HEK293 (cell line): ENCODE results near the gene NRBF2.

ENCODE experiments used
- CTCF ChIA-PET: fragments of 350-600 bp; formaldehyde crosslinking; extraction: SDS; loops from one replicate; lab custom pipeline; 2021; ENCODE audit warnings: antibody characterized with exemption; lab: Yijun Ruan, JAX
- POLR2A ChIA-PET: fragments of 300-600 bp; formaldehyde crosslinking; extraction: SDS; loops from one replicate; lab custom pipeline; 2020; ENCODE audit warnings: antibody characterized with exemption, inconsistent platforms; lab: Yijun Ruan, JAX
- H3K27ac ChIP-seq: fragments of 200-500 bp; sonication (Bioruptor generic); 2 replicates; pipeline ENCODE4 v1.5.1; 2014; ENCODE audit warnings: low read depth, low read length, control low read depth, inconsistent platforms; ENCODE audit errors: extremely low read depth
- H3K36me3 ChIP-seq, 2 experiments: fragments of 200-500 bp in 1 of 2; sonication (Bioruptor generic) in 1 of 2; 1 replicate in 1 of 2; 2 replicates in 1 of 2; pipeline ENCODE4 v1.5.1; 2014 to 2017; ENCODE audit warnings: inconsistent platforms in 2 of 2, low read length in 2 of 2; ENCODE audit not compliant: control insufficient read depth in 2 of 2, insufficient read depth in 1 of 2
- H3K4me1 ChIP-seq: fragments of 200-500 bp; sonication (Bioruptor generic); 2 replicates; pipeline ENCODE4 v1.5.1; 2014; ENCODE audit warnings: mild to moderate bottlenecking, low read length, inconsistent platforms; ENCODE audit not compliant: control insufficient read depth, insufficient read depth
- H3K4me3 ChIP-seq: 2 replicates; pipeline ENCODE4 v1.5.1; 2011; ENCODE audit warnings: low read depth, mild to moderate bottlenecking, control low read depth, low read length, moderate library complexity
- H3K9me3 ChIP-seq: fragments of 200-500 bp; sonication (Bioruptor generic); 2 replicates; pipeline ENCODE4 v1.5.1; 2014; ENCODE audit warnings: low read depth, low read length, inconsistent platforms; ENCODE audit not compliant: control insufficient read depth, insufficient read depth
- GFI1B ChIP-seq: fragments of 450-650 bp; formaldehyde crosslinking; IDR thresholded peaks from 2 replicates; pipeline ENCODE4 v1.5.1; 2016; ENCODE audit warnings: missing biosample characterization, missing genetic modification characterization
- GLIS1 ChIP-seq: fragments of 450-650 bp; formaldehyde crosslinking; IDR thresholded peaks from 2 replicates; pipeline ENCODE4 v1.5.1; 2016; ENCODE audit warnings: missing biosample characterization, missing genetic modification characterization
- KLF10 ChIP-seq: fragments of 450-650 bp; IDR thresholded peaks from 2 replicates; pipeline ENCODE4 v1.5.1; 2018; ENCODE audit warnings: missing biosample characterization, mild to moderate bottlenecking, missing genetic modification characterization
- RBAK ChIP-seq: fragments of 450-650 bp; formaldehyde crosslinking; IDR thresholded peaks from 2 replicates; pipeline ENCODE4 v1.5.1; 2016; ENCODE audit warnings: missing biosample characterization, missing genetic modification characterization
- SALL2 ChIP-seq: fragments of 450-650 bp; formaldehyde crosslinking; IDR thresholded peaks from 2 replicates; pipeline ENCODE4 v1.5.0; 2017; ENCODE audit warnings: missing biosample characterization, mild to moderate bottlenecking, missing genetic modification characterization, borderline replicate concordance
- SP7 ChIP-seq: fragments of 450-650 bp; formaldehyde crosslinking; IDR thresholded peaks from 2 replicates; pipeline ENCODE4 v1.5.1; 2016; ENCODE audit warnings: missing biosample characterization, missing genetic modification characterization
- ZFHX2 ChIP-seq: fragments of 450-650 bp; formaldehyde crosslinking; conservative IDR thresholded peaks from 2 replicates; pipeline ENCODE4 v1.5.1; 2016; ENCODE audit warnings: missing biosample characterization, missing genetic modification characterization
- ZFP3 ChIP-seq: fragments of 450-650 bp; formaldehyde crosslinking; IDR thresholded peaks from 2 replicates; pipeline ENCODE4 v1.5.1; 2016; ENCODE audit warnings: low read depth, missing biosample characterization, missing genetic modification characterization
- ZNF132 ChIP-seq: fragments of 450-650 bp; formaldehyde crosslinking; IDR thresholded peaks from 2 replicates; pipeline ENCODE4 v1.5.1; 2017; ENCODE audit warnings: missing biosample characterization, missing genetic modification characterization, borderline replicate concordance
- ZNF184 ChIP-seq: fragments of 450-650 bp; IDR thresholded peaks from 2 replicates; pipeline ENCODE4 v1.5.1; 2018; ENCODE audit warnings: missing biosample characterization, mild to moderate bottlenecking, missing genetic modification characterization
- ZNF302 ChIP-seq: fragments of 450-650 bp; formaldehyde crosslinking; IDR thresholded peaks from 2 replicates; pipeline ENCODE4 v1.5.1; 2016; ENCODE audit warnings: missing biosample characterization, missing genetic modification characterization, low read depth
- ZNF37A ChIP-seq: fragments of 450-650 bp; IDR thresholded peaks from 2 replicates; pipeline ENCODE4 v1.5.1; 2018; ENCODE audit warnings: missing biosample characterization, missing genetic modification characterization
- ZNF391 ChIP-seq: fragments of 450-650 bp; formaldehyde crosslinking; IDR thresholded peaks from 2 replicates; pipeline ENCODE4 v1.5.1; 2016; ENCODE audit warnings: low read depth, missing biosample characterization, missing genetic modification characterization, borderline replicate concordance
- ZNF416 ChIP-seq: fragments of 450-650 bp; formaldehyde crosslinking; IDR thresholded peaks from 2 replicates; pipeline ENCODE4 v1.5.1; 2016; ENCODE audit warnings: missing biosample characterization, missing genetic modification characterization
- ZNF426 ChIP-seq: fragments of 450-650 bp; formaldehyde crosslinking; IDR thresholded peaks from 2 replicates; pipeline ENCODE4 v1.5.1; 2017; ENCODE audit warnings: missing biosample characterization, missing genetic modification characterization, mild to moderate bottlenecking, inconsistent platforms, moderate library complexity
- ZNF514 ChIP-seq: fragments of 450-650 bp; formaldehyde crosslinking; IDR thresholded peaks from 2 replicates; pipeline ENCODE4 v1.5.1; 2016; ENCODE audit warnings: missing biosample characterization, missing genetic modification characterization
- ZNF555 ChIP-seq: fragments of 450-650 bp; formaldehyde crosslinking; conservative IDR thresholded peaks from 2 replicates; pipeline ENCODE4 v1.5.1; 2017; ENCODE audit warnings: missing biosample characterization, mild to moderate bottlenecking, missing genetic modification characterization, inconsistent platforms
- ZNF585B ChIP-seq: fragments of 450-650 bp; formaldehyde crosslinking; IDR thresholded peaks from 2 replicates; pipeline ENCODE4 v1.5.1; 2016; ENCODE audit warnings: missing biosample characterization, missing genetic modification characterization
- ZNF610 ChIP-seq: fragments of 450-650 bp; formaldehyde crosslinking; IDR thresholded peaks from 2 replicates; pipeline ENCODE4 v1.5.1; 2016; ENCODE audit warnings: missing biosample characterization, missing genetic modification characterization, borderline replicate concordance
- ZNF658 ChIP-seq: fragments of 450-650 bp; formaldehyde crosslinking; IDR thresholded peaks from 2 replicates; pipeline ENCODE4; 2016; ENCODE audit warnings: missing biosample characterization, missing genetic modification characterization
- ZNF777 ChIP-seq: fragments of 450-650 bp; formaldehyde crosslinking; IDR thresholded peaks from 2 replicates; pipeline ENCODE4 v1.5.1; 2017; ENCODE audit warnings: missing biosample characterization, missing genetic modification characterization, borderline replicate concordance
- ZNF792 ChIP-seq: fragments of 450-650 bp; formaldehyde crosslinking; IDR thresholded peaks from 2 replicates; pipeline ENCODE4 v1.5.1; 2016; ENCODE audit warnings: missing biosample characterization, missing genetic modification characterization
- TF ChIP-seq, protein P1 (sequence below): fragments of 450-650 bp; formaldehyde crosslinking; IDR thresholded peaks from 2 replicates; pipeline ENCODE4 v1.5.1; 2017; ENCODE audit warnings: missing biosample characterization, missing genetic modification characterization
- TF ChIP-seq, protein P2 (sequence below): fragments of 450-650 bp; formaldehyde crosslinking; IDR thresholded peaks from 2 replicates; pipeline ENCODE4 v1.5.1; 2016; ENCODE audit warnings: missing biosample characterization, missing genetic modification characterization
- TF ChIP-seq, protein P3 (sequence below): fragments of 450-650 bp; formaldehyde crosslinking; IDR thresholded peaks from 2 replicates; pipeline ENCODE4 v1.5.1; 2016; ENCODE audit warnings: missing biosample characterization, missing genetic modification characterization
- TF ChIP-seq, protein P4 (sequence below): fragments of 450-650 bp; formaldehyde crosslinking; IDR thresholded peaks from 2 replicates; pipeline ENCODE4 v1.5.1; 2016; ENCODE audit warnings: missing biosample characterization, missing genetic modification characterization

NRBF2 gene

DNA sequence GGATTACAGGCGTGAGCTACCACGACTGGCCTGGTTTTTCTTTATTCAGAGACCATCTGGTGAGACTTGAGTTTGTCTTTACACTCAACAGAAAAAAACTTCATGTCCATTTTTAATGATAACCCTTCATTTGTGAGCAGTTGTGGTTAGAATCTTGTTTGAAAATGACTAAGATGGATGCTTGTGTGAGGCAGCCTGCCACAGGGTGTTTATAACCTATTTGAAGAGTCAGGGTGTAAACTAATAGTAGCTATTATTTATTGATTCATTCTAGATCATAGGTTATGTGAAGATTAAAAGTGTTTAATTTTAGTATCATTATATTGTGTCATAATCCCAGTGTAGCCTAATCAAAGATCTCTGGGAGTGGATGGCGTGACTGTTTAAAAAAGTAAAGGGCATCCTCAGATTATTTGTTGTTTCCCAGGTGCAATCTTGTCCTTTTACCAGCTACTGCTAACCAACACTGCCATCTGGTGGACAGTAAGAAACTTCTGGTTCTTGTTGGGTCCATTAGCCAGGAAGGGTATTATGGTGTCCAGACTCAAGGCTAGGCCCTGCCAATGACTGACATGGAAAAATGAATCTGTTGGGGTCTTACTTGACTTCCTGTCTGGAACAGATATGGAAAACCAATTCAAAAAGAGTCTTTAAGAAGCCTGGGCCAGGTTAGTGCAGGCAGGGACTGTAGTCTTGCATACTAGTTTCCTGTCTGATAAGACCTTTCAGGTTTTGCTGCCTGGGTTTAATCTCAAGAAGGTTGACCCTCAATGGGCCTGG is 24.9 kb downstream of the NRBF2 start (continued):
- TF ChIP-seq SP7 (tag by site-specific recombination), result peak; percentile 97
- no peak for TF ChIP-seq ZNF514 (tag by site-specific recombination)
- TF ChIP-seq ZNF391, result no peak
- TF ChIP-seq, protein P1, sequence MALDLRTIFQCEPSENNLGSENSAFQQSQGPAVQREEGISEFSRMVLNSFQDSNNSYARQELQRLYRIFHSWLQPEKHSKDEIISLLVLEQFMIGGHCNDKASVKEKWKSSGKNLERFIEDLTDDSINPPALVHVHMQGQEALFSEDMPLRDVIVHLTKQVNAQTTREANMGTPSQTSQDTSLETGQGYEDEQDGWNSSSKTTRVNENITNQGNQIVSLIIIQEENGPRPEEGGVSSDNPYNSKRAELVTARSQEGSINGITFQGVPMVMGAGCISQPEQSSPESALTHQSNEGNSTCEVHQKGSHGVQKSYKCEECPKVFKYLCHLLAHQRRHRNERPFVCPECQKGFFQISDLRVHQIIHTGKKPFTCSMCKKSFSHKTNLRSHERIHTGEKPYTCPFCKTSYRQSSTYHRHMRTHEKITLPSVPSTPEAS, result no peak
- TF ChIP-seq ZNF37A (tag by site-specific recombination), result no peak
- no peak for TF ChIP-seq ZNF585B (tag by site-specific recombination)
- TF ChIP-seq, all 188 proteins: peak for 7

DNA sequence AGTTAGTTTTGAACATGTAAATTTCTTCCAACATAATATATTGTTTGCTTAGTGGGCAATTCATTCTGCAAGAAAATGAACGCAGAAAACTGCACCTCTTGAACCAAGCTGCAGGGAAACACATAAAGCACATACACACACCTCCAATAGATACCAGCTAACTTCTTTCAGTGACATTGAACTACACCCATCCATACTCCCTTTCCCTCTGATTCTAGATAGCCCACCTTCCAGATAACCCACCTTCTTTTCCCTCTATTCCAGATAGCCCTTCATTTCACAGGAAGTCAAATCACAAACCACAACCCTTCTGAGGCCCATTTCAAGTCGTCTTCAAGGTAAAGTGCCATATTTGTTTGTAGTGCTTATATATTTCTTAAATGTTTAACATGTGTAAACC is 28.5 kb downstream of the NRBF2 start:
- Histone ChIP-seq H3K27ac (no peak overlapping the region), H3K9me3 (no peaks in the 10 kb centered on the region), H3K36me3 (peaks cover 0 to 17% of the 10 kb centered on the region in 2 experiments; a peak in 1 of 3 replicates), H3K4me1 (no peaks in the 10 kb centered on the region), H3K4me3 (no peak overlapping the region)
- no peak for TF ChIP-seq ZNF302
- TF ChIP-seq, protein P2, sequence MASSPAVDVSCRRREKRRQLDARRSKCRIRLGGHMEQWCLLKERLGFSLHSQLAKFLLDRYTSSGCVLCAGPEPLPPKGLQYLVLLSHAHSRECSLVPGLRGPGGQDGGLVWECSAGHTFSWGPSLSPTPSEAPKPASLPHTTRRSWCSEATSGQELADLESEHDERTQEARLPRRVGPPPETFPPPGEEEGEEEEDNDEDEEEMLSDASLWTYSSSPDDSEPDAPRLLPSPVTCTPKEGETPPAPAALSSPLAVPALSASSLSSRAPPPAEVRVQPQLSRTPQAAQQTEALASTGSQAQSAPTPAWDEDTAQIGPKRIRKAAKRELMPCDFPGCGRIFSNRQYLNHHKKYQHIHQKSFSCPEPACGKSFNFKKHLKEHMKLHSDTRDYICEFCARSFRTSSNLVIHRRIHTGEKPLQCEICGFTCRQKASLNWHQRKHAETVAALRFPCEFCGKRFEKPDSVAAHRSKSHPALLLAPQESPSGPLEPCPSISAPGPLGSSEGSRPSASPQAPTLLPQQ, result no peak
- no peak for TF ChIP-seq ZFHX2 (tag by site-specific recombination)
- TF ChIP-seq, protein P1, result no peak
- TF ChIP-seq ZNF585B (tag by site-specific recombination), result no peak
- no peak for TF ChIP-seq ZNF610 (tag by site-specific recombination)
- no peak for TF ChIP-seq SALL2 (tag by site-specific recombination)
- TF ChIP-seq KLF10 (tag by site-specific recombination), result no peak
- TF ChIP-seq ZNF416 (tag by site-specific recombination), result no peak
- TF ChIP-seq, protein P3, sequence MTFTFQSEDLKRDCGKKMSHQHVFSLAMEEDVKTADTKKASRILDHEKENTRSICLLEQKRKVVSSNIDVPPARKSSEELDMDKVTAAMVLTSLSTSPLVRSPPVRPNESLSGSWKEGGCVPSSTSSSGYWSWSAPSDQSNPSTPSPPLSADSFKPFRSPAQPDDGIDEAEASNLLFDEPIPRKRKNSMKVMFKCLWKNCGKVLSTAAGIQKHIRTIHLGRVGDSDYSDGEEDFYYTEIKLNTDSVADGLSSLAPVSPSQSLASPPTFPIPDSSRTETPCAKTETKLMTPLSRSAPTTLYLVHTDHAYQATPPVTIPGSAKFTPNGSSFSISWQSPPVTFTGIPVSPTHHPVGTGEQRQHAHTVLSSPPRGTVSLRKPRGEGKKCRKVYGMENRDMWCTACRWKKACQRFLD (tag by site-specific recombination), result no peak
- POLR2A ChIA-PET, result no interaction called here
- CTCF ChIA-PET, result interaction anchor here (0.6 to 3.6 kb wide), 5 partner anchors 38 to 559 kb away, joined by 3 to 19 read pairs (median 3); no protein-coding TSS in a partner anchor

DNA sequence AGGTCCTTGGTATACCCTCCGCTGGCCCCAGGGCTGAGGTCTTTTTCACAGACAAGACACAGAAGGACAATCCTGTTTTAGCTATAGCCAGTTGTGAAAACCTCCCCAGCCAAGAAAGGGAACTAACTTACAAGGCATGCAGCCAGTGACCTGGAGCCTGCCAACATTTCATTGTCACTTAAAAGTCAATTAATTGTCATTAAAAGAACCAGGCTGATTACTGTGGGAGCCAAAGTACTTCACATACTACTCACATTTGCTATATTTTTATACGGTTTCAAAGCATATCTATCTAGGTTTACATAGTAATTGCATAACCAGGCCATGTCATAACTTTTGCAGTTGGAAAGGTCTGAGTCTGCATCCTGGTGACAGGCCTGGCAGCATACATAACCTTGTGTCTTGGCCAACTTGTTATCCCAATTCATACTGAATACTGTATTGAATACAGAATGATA is 31.1 kb downstream of the NRBF2 start:
- ChIA-PET POLR2A (no interaction called here), CTCF (interaction anchor here (6.9 kb wide), 1 partner anchor 558 kb away, joined by 75 read pairs; no protein-coding TSS in a partner anchor)
- Histone ChIP-seq H3K27ac (no peak overlapping the region), H3K9me3 (no peaks in the 10 kb centered on the region), H3K36me3 (peaks cover 0 to 27% of the 10 kb centered on the region in 2 experiments; a peak in 1 of 3 replicates), H3K4me3 (no peak overlapping the region), H3K4me1 (peaks cover 8% of the 10 kb centered on the region)
- TF ChIP-seq GFI1B (tag by site-specific recombination), result no peak
- TF ChIP-seq, protein P4, sequence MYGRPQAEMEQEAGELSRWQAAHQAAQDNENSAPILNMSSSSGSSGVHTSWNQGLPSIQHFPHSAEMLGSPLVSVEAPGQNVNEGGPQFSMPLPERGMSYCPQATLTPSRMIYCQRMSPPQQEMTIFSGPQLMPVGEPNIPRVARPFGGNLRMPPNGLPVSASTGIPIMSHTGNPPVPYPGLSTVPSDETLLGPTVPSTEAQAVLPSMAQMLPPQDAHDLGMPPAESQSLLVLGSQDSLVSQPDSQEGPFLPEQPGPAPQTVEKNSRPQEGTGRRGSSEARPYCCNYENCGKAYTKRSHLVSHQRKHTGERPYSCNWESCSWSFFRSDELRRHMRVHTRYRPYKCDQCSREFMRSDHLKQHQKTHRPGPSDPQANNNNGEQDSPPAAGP (tag by site-specific recombination), result no peak
- no peak for TF ChIP-seq ZNF426 (tag by site-specific recombination)
- no peak for TF ChIP-seq ZNF514 (tag by site-specific recombination)
- TF ChIP-seq ZNF777 (tag by site-specific recombination), result no peak
- TF ChIP-seq ZNF132 (tag by site-specific recombination), result no peak
- TF ChIP-seq ZNF658, result no peak
- TF ChIP-seq ZNF184 (tag by site-specific recombination), result no peak
- no peak for TF ChIP-seq GLIS1 (tag by site-specific recombination)
- TF ChIP-seq, protein P1, result no peak
- TF ChIP-seq ZNF792 (tag by site-specific recombination), result no peak
- TF ChIP-seq ZNF555, result no peak
- TF ChIP-seq RBAK (tag by site-specific recombination), result no peak
- TF ChIP-seq ZFP3 (tag by site-specific recombination), result no peak
